GM18951 (cell line): ENCODE measurements around the gene CMYA5.

Source experiments
- POLR2A ChIP-seq: IDR thresholded peaks from 4 replicates; pipeline ENCODE4 v1.6.1; 2011; ENCODE audit warnings: mild to moderate bottlenecking; ENCODE audit not compliant: insufficient read length, insufficient read depth; ENCODE audit errors: extremely low read depth
- in situ Hi-C: fragments of 300-500 bp; cut with MboI; formaldehyde crosslinking; loops from one replicate; pipeline ENCODE4 v1.12.0; 2022; ENCODE audit warnings: low sequenced_read_pairs, mixed read lengths, inconsistent platforms; ENCODE audit not compliant: unreplicated experiment

Gene CMYA5

GRCh38 chr5:79831381-79832309, 142.0 kb downstream of the CMYA5 start:
- no peak for TF ChIP-seq POLR2A
- in situ Hi-C loops, result no loop called here

GRCh38 chr5:79832911-79833310, 143.3 kb downstream of the CMYA5 start:
- TF ChIP-seq POLR2A, result no peak
- in situ Hi-C loops, result no loop called here

- TF ChIP-seq POLR2A, result no peak
- in situ Hi-C loops, result no loop called here
Observed at GRCh38 chr5:79834098-79834753, 144.6 kb downstream of the CMYA5 start.

GRCh38 chr5:79834754-79835714, 145.4 kb downstream of the CMYA5 start:
- in situ Hi-C loops, result no loop called here
- TF ChIP-seq POLR2A, result no peak

- TF ChIP-seq POLR2A, result no peak
- in situ Hi-C loops, result no loop called here
Observed at GRCh38 chr5:79837761-79838551, 148.3 kb downstream of the CMYA5 start.

- no peak for TF ChIP-seq POLR2A
- in situ Hi-C loops, result no loop called here
Observed at GRCh38 chr5:79840084-79840990, 150.7 kb downstream of the CMYA5 start.

- no peak for TF ChIP-seq POLR2A
- in situ Hi-C loops, result no loop called here
Observed at GRCh38 chr5:79841172-79841571, 151.5 kb downstream of the CMYA5 start.

- TF ChIP-seq POLR2A, result no peak
- in situ Hi-C loops, result no loop called here
Observed at GRCh38 chr5:79842006-79842881, 152.6 kb downstream of the CMYA5 start.

- in situ Hi-C loops, result no loop called here
- no peak for TF ChIP-seq POLR2A
Observed at GRCh38 chr5:79842991-79843390, 153.4 kb downstream of the CMYA5 start.
